ENCODE measurements around the gene CNTNAP1.

CNTNAP1 gene

GRCh38 chr17:42684929-42685556, 2.7 kb downstream of the CNTNAP1 start:
- Histone ChIP-seq H3K27ac (ENCODE audit: low read depth, low read length) (no peak overlapping the region), H3K9ac (ENCODE audit: low read length in 5 of 5) (no peak overlapping the region), H3K9me3 (ENCODE audit: control insufficient read depth in 5 of 5, low read length in 5 of 5) (no peaks in the 10 kb centered on the region), H3K4me1 (ENCODE audit: control insufficient read depth in 5 of 5, insufficient read depth in 5 of 5, low read length in 5 of 5) (peaks cover 0 to 38% (median 35%) of the 10 kb centered on the region in 5 donors), H3K4me3 (ENCODE audit: low read depth in 1 of 5, low read length in 5 of 5) (no peak overlapping the region), H3K36me3 (ENCODE audit: control insufficient read depth in 5 of 5, insufficient read depth in 5 of 5, low read length in 5 of 5) (peaks cover 0 to 25% (median 8%) of the 10 kb centered on the region in 5 donors), H3K27me3 (ENCODE audit: control insufficient read depth in 5 of 5, insufficient read depth in 4 of 5, low read length in 5 of 5) (peaks cover 0 to 21% (median 12%) of the 10 kb centered on the region in 5 donors)

- H3K4me1 ChIP-seq (ENCODE audit: control insufficient read depth in 5 of 5, insufficient read depth in 5 of 5, low read length in 5 of 5) = peaks cover 0 to 32% (median 30%) of the 10 kb centered on the region in 5 donors
- no peak overlapping the region for H3K27ac ChIP-seq (ENCODE audit: low read depth, low read length)
- H3K27me3 ChIP-seq (ENCODE audit: control insufficient read depth in 5 of 5, insufficient read depth in 4 of 5, low read length in 5 of 5) = peaks cover 0 to 21% (median 12%) of the 10 kb centered on the region in 5 donors
- peaks cover 0 to 33% (median 8%) of the 10 kb centered on the region in 5 donors for H3K36me3 ChIP-seq (ENCODE audit: control insufficient read depth in 5 of 5, insufficient read depth in 5 of 5, low read length in 5 of 5)
- no peaks in the 10 kb centered on the region for H3K9me3 ChIP-seq (ENCODE audit: control insufficient read depth in 5 of 5, low read length in 5 of 5)
- H3K4me3 ChIP-seq (ENCODE audit: low read depth in 1 of 5, low read length in 5 of 5) = no peak overlapping the region
- H3K9ac ChIP-seq (ENCODE audit: low read length in 5 of 5) = no peak overlapping the region
These were observed 3.5 kb downstream of the CNTNAP1 start for GRCh38 chr17:42685831-42686230.

GRCh38 chr17:42686520-42687128, 4.3 kb downstream of the CNTNAP1 start:
- Histone ChIP-seq H3K9me3 (ENCODE audit: control insufficient read depth in 5 of 5, low read length in 5 of 5) (no peaks in the 10 kb centered on the region), H3K27ac (ENCODE audit: low read depth, low read length) (no peak overlapping the region), H3K36me3 (ENCODE audit: control insufficient read depth in 5 of 5, insufficient read depth in 5 of 5, low read length in 5 of 5) (peaks cover 0 to 40% (median 11%) of the 10 kb centered on the region in 5 donors), H3K9ac (ENCODE audit: low read length in 5 of 5) (no peak overlapping the region), H3K4me1 (ENCODE audit: control insufficient read depth in 5 of 5, insufficient read depth in 5 of 5, low read length in 5 of 5) (peaks cover 0 to 32% (median 25%) of the 10 kb centered on the region in 5 donors), H3K4me3 (ENCODE audit: low read depth in 1 of 5, low read length in 5 of 5) (no peak overlapping the region), H3K27me3 (ENCODE audit: control insufficient read depth in 5 of 5, insufficient read depth in 4 of 5, low read length in 5 of 5) (peaks cover 0 to 21% (median 10%) of the 10 kb centered on the region in 5 donors)

- Histone ChIP-seq H3K27me3 (ENCODE audit: control insufficient read depth in 5 of 5, insufficient read depth in 4 of 5, low read length in 5 of 5) (peaks cover 0 to 14% (median 6%) of the 10 kb centered on the region in 5 donors), H3K9ac (ENCODE audit: low read length in 5 of 5) (no peak overlapping the region), H3K9me3 (ENCODE audit: control insufficient read depth in 5 of 5, low read length in 5 of 5) (no peaks in the 10 kb centered on the region), H3K27ac (ENCODE audit: low read depth, low read length) (no peak overlapping the region), H3K4me1 (ENCODE audit: control insufficient read depth in 5 of 5, insufficient read depth in 5 of 5, low read length in 5 of 5) (peaks cover 0 to 27% (median 14%) of the 10 kb centered on the region in 5 donors), H3K36me3 (ENCODE audit: control insufficient read depth in 5 of 5, insufficient read depth in 5 of 5, low read length in 5 of 5) (peaks cover 0 to 51% (median 16%) of the 10 kb centered on the region in 5 donors), H3K4me3 (ENCODE audit: low read depth in 1 of 5, low read length in 5 of 5) (no peak overlapping the region)
These were observed 5.5 kb downstream of the CNTNAP1 start for GRCh38 chr17:42687707-42688320.

GRCh38 chr17:42690596-42690995, 8.3 kb downstream of the CNTNAP1 start:
- Histone ChIP-seq H3K36me3 (ENCODE audit: control insufficient read depth in 5 of 5, insufficient read depth in 5 of 5, low read length in 5 of 5) (peaks cover 0 to 62% (median 25%) of the 10 kb centered on the region in 5 donors), H3K27ac (ENCODE audit: low read depth, low read length) (no peak overlapping the region)

GRCh38 chr17:42691021-42691545, 8.8 kb downstream of the CNTNAP1 start:
- Histone ChIP-seq H3K4me1 (ENCODE audit: control insufficient read depth in 5 of 5, insufficient read depth in 5 of 5, low read length in 5 of 5) (peaks cover 0 to 12% (median 0%) of the 10 kb centered on the region in 5 donors), H3K9me3 (ENCODE audit: control insufficient read depth in 5 of 5, low read length in 5 of 5) (no peaks in the 10 kb centered on the region), H3K9ac (ENCODE audit: low read length in 5 of 5) (no peak overlapping the region), H3K27ac (ENCODE audit: low read depth, low read length) (no peak overlapping the region), H3K27me3 (ENCODE audit: control insufficient read depth in 5 of 5, insufficient read depth in 4 of 5, low read length in 5 of 5) (no peaks in the 10 kb centered on the region), H3K4me3 (ENCODE audit: low read depth in 1 of 5, low read length in 5 of 5) (no peak overlapping the region), H3K36me3 (ENCODE audit: control insufficient read depth in 5 of 5, insufficient read depth in 5 of 5, low read length in 5 of 5) (peaks cover 0 to 63% (median 30%) of the 10 kb centered on the region in 5 donors)

More at GRCh38 chr17:42690596-42690995, 8.3 kb downstream of the CNTNAP1 start:
- Histone ChIP-seq H3K4me3 (ENCODE audit: low read depth in 1 of 5, low read length in 5 of 5) (no peak overlapping the region), H3K27me3 (ENCODE audit: control insufficient read depth in 5 of 5, insufficient read depth in 4 of 5, low read length in 5 of 5) (no peaks in the 10 kb centered on the region), H3K9ac (ENCODE audit: low read length in 5 of 5) (no peak overlapping the region), H3K4me1 (ENCODE audit: control insufficient read depth in 5 of 5, insufficient read depth in 5 of 5, low read length in 5 of 5) (peaks cover 0 to 12% (median 0%) of the 10 kb centered on the region in 5 donors), H3K9me3 (ENCODE audit: control insufficient read depth in 5 of 5, low read length in 5 of 5) (no peaks in the 10 kb centered on the region)

GRCh38 chr17:42692489-42692888, 10.2 kb downstream of the CNTNAP1 start:
- H3K27ac ChIP-seq (ENCODE audit: low read depth, low read length) = no peak overlapping the region
- no peak overlapping the region for H3K9ac ChIP-seq (ENCODE audit: low read length in 5 of 5)
- H3K4me1 ChIP-seq (ENCODE audit: control insufficient read depth in 5 of 5, insufficient read depth in 5 of 5, low read length in 5 of 5) = peaks cover 0 to 12% (median 0%) of the 10 kb centered on the region in 5 donors
- no peaks in the 10 kb centered on the region for H3K27me3 ChIP-seq (ENCODE audit: control insufficient read depth in 5 of 5, insufficient read depth in 4 of 5, low read length in 5 of 5)
- peaks cover 0 to 67% (median 33%) of the 10 kb centered on the region in 5 donors for H3K36me3 ChIP-seq (ENCODE audit: control insufficient read depth in 5 of 5, insufficient read depth in 5 of 5, low read length in 5 of 5)
- H3K4me3 ChIP-seq (ENCODE audit: low read depth in 1 of 5, low read length in 5 of 5) = no peak overlapping the region
- H3K9me3 ChIP-seq (ENCODE audit: control insufficient read depth in 5 of 5, low read length in 5 of 5) = no peaks in the 10 kb centered on the region

- Histone ChIP-seq H3K36me3 (ENCODE audit: control insufficient read depth in 5 of 5, insufficient read depth in 5 of 5, low read length in 5 of 5) (peaks cover 0 to 75% (median 41%) of the 10 kb centered on the region in 5 donors), H3K9ac (ENCODE audit: low read length in 5 of 5) (no peak overlapping the region), H3K27me3 (ENCODE audit: control insufficient read depth in 5 of 5, insufficient read depth in 4 of 5, low read length in 5 of 5) (no peaks in the 10 kb centered on the region)
These were observed 12.2 kb downstream of the CNTNAP1 start for GRCh38 chr17:42694524-42694923.

GRCh38 chr17:42695500-42695899, 13.2 kb downstream of the CNTNAP1 start:
- Histone ChIP-seq H3K36me3 (ENCODE audit: control insufficient read depth in 5 of 5, insufficient read depth in 5 of 5, low read length in 5 of 5) (peaks cover 0 to 79% (median 50%) of the 10 kb centered on the region in 5 donors), H3K27me3 (ENCODE audit: control insufficient read depth in 5 of 5, insufficient read depth in 4 of 5, low read length in 5 of 5) (no peaks in the 10 kb centered on the region), H3K9me3 (ENCODE audit: control insufficient read depth in 5 of 5, low read length in 5 of 5) (no peaks in the 10 kb centered on the region), H3K4me1 (ENCODE audit: control insufficient read depth in 5 of 5, insufficient read depth in 5 of 5, low read length in 5 of 5) (peaks cover 0 to 12% (median 3%) of the 10 kb centered on the region in 5 donors), H3K27ac (ENCODE audit: low read depth, low read length) (no peak overlapping the region), H3K9ac (ENCODE audit: low read length in 5 of 5) (no peak overlapping the region), H3K4me3 (ENCODE audit: low read depth in 1 of 5, low read length in 5 of 5) (no peak overlapping the region)

More at GRCh38 chr17:42694524-42694923, 12.2 kb downstream of the CNTNAP1 start:
- Histone ChIP-seq H3K27ac (ENCODE audit: low read depth, low read length) (no peak overlapping the region), H3K4me1 (ENCODE audit: control insufficient read depth in 5 of 5, insufficient read depth in 5 of 5, low read length in 5 of 5) (peaks cover 0 to 12% (median 3%) of the 10 kb centered on the region in 5 donors), H3K4me3 (ENCODE audit: low read depth in 1 of 5, low read length in 5 of 5) (no peak overlapping the region), H3K9me3 (ENCODE audit: control insufficient read depth in 5 of 5, low read length in 5 of 5) (no peaks in the 10 kb centered on the region)
